Measurements from ENCODE around the gene ENTPD6. TPM values are rescaled to one million over a fixed set of nuclear protein-coding genes. Genes with fewer than 3 reads are reported as not detected.
"Not testable (repeated sequence)": the region's sequence is repeated elsewhere in the genome, so short reads cannot be mapped to it uniquely, and the experiment has no call there.

Gene ENTPD6
- total RNA-seq, 1 donor from 2014 or later = 32.3 TPM

DNA sequence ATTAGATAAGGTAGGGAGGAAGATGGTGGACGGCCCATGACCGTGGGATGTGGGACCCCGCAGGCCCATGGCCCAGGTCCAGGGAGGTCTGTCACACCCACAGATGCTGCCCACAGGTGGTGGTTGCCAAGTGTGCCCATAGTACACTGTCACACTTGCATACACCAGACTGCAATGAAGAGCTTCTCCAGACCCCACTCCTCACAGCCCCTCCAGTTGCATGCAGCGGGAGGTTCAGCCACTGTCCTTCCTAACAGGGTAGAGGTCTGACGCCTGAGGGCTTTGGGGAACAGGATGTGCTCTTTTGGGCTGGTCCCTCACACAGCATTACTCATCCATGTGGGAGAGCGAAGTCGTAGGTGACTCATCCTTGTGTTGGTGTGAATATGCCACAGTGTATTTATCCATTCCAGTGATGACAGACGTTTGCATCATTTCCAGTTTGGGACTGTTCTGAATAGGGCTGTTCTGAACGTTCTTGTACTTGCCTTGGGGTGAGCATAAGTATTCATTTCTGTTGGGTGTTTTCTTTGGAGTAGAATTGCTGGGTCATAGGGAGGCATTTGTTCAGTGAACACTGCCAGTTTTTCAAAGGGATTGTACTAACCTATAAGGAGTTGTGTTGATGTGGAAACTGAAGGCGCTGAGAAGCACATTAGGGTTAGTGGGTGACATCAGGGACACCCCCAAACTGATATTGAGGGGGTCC, 42.3 kb downstream of the ENTPD6 start:
- no peak overlapping the region for H3K9ac ChIP-seq
- H2AFZ ChIP-seq (replicated peaks) = no peak overlapping the region
- H3K4me3 ChIP-seq = no peak overlapping the region
- peaks cover 37% of the 10 kb centered on the region for H3F3A ChIP-seq (ENCODE audit: low read depth)
- H3K9me3 ChIP-seq (ENCODE audit: low read depth) = no peaks in the 10 kb centered on the region
- no peak overlapping the region for H3K27ac ChIP-seq
- H3K36me3 Mint-ChIP-seq = no peaks in the 10 kb centered on the region
- no peak overlapping the region for H3K4me3 Mint-ChIP-seq
- H3K27me3 ChIP-seq = no peaks in the 10 kb centered on the region
- H3K27ac Mint-ChIP-seq = no peak overlapping the region
- no peaks in the 10 kb centered on the region for H3K9me3 Mint-ChIP-seq
- no peaks in the 10 kb centered on the region for H3K79me2 ChIP-seq (ENCODE audit: low read depth)
- peaks cover 44% of the 10 kb centered on the region for H3K4me1 Mint-ChIP-seq
- H3K4me1 ChIP-seq = peaks cover 49% of the 10 kb centered on the region
- H3K4me2 ChIP-seq = no peak overlapping the region
- H4K20me1 ChIP-seq (ENCODE audit: low read depth) = no peaks in the 10 kb centered on the region
- peaks cover 8% of the 10 kb centered on the region for H3K27me3 Mint-ChIP-seq (ENCODE audit: insufficient read depth, low read depth)
- DNase-seq (ENCODE audit: low spot score) = no peak
- no peaks in the 10 kb centered on the region for H3K36me3 ChIP-seq
- TF ChIP-seq, protein P1, sequence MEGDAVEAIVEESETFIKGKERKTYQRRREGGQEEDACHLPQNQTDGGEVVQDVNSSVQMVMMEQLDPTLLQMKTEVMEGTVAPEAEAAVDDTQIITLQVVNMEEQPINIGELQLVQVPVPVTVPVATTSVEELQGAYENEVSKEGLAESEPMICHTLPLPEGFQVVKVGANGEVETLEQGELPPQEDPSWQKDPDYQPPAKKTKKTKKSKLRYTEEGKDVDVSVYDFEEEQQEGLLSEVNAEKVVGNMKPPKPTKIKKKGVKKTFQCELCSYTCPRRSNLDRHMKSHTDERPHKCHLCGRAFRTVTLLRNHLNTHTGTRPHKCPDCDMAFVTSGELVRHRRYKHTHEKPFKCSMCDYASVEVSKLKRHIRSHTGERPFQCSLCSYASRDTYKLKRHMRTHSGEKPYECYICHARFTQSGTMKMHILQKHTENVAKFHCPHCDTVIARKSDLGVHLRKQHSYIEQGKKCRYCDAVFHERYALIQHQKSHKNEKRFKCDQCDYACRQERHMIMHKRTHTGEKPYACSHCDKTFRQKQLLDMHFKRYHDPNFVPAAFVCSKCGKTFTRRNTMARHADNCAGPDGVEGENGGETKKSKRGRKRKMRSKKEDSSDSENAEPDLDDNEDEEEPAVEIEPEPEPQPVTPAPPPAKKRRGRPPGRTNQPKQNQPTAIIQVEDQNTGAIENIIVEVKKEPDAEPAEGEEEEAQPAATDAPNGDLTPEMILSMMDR (IDR thresholded peaks at IDR 0.05) = no peak
- TF ChIP-seq EZH2 (IDR thresholded peaks at IDR 0.05) (no peak), EZH2phosphoT487 (IDR thresholded peaks at IDR 0.05) (no peak)

DNA sequence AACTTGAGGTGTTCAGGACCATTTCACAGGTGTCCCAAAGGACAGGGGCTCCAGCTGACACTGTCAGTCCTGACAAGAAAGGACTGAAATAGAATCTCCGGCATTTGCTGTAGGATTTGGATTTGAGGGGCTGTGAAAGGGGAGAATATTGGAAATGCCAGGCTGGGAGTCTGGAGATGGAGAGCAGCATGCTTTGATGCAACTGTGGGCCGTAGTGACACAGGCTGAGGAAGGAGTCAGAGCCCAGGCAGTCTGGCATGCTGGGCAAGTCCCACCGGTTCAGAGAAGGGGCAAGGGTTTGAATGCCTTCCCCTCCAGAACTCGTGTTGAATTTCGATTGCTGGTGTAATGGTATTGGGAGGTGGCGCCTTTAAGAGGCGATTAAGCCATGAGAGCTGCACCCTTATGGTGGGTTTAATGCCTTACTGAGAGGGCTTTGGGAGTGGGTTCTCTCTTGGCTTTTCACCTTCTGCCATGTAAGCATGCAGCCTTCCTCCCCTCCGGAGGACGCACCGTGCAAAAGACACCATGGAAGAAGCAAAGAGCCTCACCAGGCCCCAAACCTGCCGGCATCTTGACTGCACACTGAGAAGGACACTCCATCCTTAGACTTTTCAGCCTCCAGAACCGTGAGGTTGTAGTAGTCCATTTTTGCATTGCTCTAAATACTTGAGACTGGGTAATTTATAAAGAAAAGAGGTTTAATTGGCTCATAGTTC, 43.0 kb downstream of the ENTPD6 start:
- H3K4me3 Mint-ChIP-seq = no peak overlapping the region
- no peak overlapping the region for H3K4me3 ChIP-seq
- H3K27ac Mint-ChIP-seq = no peak overlapping the region
- H3K4me1 ChIP-seq = peaks cover 42% of the 10 kb centered on the region
- no peak for DNase-seq (ENCODE audit: low spot score)
- H3K4me2 ChIP-seq = no peak overlapping the region
- no peaks in the 10 kb centered on the region for H3K36me3 ChIP-seq
- no peak for TF ChIP-seq EZH2 (IDR thresholded peaks at IDR 0.05)
- TF ChIP-seq, protein P1 (IDR thresholded peaks at IDR 0.05) = no peak
- peaks cover 41% of the 10 kb centered on the region for H3K4me1 Mint-ChIP-seq
- H2AFZ ChIP-seq (replicated peaks) = no peak overlapping the region
- H4K20me1 ChIP-seq (ENCODE audit: low read depth) = no peaks in the 10 kb centered on the region
- H3K27ac ChIP-seq = no peak overlapping the region
- no peak overlapping the region for H3K9ac ChIP-seq
- H3K36me3 Mint-ChIP-seq = peaks cover 2% of the 10 kb centered on the region
- peaks cover 34% of the 10 kb centered on the region for H3F3A ChIP-seq (ENCODE audit: low read depth)
- no peaks in the 10 kb centered on the region for H3K9me3 ChIP-seq (ENCODE audit: low read depth)
- H3K9me3 Mint-ChIP-seq = no peaks in the 10 kb centered on the region
- no peaks in the 10 kb centered on the region for H3K27me3 ChIP-seq
- H3K79me2 ChIP-seq (ENCODE audit: low read depth) = no peaks in the 10 kb centered on the region
- H3K27me3 Mint-ChIP-seq (ENCODE audit: insufficient read depth, low read depth) = peaks cover 11% of the 10 kb centered on the region

DNA sequence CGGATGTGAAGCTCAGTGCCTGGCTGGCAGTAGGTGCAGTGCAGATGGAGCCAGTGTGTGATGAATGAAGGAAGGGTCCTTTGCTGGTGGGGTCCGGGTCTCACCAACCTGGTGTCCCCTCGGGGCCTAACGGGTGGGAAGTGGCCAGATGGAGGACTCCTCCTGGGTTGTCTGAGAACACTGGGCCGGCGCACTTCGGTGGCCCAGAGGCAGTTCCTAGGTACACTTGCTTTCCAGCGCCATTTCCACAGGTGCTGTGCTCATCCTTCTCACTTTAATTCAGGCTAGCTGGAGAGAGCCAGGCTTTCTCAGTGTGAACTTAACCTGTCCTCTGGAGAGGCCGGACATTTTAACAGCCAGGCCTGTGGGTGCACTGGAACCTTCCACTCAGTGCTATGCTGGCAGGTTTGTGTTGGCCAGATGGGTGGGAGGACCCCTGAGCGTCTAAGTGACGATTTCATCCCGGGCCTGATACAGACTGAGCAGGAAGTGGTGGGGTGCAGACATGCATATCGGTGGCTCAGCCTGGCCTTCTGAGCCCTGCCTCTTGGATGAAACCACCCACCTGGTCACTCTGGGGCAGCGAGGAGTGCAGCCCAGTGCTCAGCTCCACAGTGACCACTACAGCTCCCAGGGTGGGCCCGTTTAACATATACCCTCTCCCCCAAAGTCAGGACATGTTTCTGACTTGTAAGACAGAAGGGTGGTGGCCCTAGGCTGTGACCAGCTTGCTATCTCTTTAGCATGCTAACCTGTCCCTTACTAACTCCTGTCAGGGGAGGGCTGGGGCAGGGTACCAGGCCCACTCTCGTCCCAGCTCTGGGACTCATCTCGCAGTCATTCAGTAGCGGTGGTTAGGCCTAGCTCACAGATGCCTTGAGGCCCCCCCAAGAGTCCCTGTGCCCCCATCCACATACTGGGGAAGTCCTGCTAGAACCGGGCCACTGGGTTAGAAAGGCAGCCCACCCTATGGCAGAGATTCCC, 44.2 kb downstream of the ENTPD6 start:
- Mint-ChIP-seq H3K4me3 (no peak overlapping the region), H3K36me3 (peaks cover 2% of the 10 kb centered on the region), H3K9me3 (peaks cover 2% of the 10 kb centered on the region), H3K27me3 (ENCODE audit: insufficient read depth, low read depth) (peaks cover 15% of the 10 kb centered on the region), H3K27ac (no peak overlapping the region), H3K4me1 (peaks cover 29% of the 10 kb centered on the region)
- H3K4me3 ChIP-seq = no peak overlapping the region
- no peak for TF ChIP-seq EZH2 (IDR thresholded peaks at IDR 0.05)
- no peak for TF ChIP-seq EZH2phosphoT487 (IDR thresholded peaks at IDR 0.05)
- TF ChIP-seq, protein P1 (IDR thresholded peaks at IDR 0.05) = no peak
- H3K27ac ChIP-seq = no peak overlapping the region
- no peaks in the 10 kb centered on the region for H3K36me3 ChIP-seq
- no peak for DNase-seq (ENCODE audit: low spot score)
- H4K20me1 ChIP-seq (ENCODE audit: low read depth) = no peaks in the 10 kb centered on the region
- H3K27me3 ChIP-seq = no peaks in the 10 kb centered on the region
- H3K79me2 ChIP-seq (ENCODE audit: low read depth) = no peaks in the 10 kb centered on the region
- peaks cover 23% of the 10 kb centered on the region for H3F3A ChIP-seq (ENCODE audit: low read depth)
- no peak overlapping the region for H2AFZ ChIP-seq (replicated peaks)
- H3K9me3 ChIP-seq (ENCODE audit: low read depth) = no peaks in the 10 kb centered on the region
- H3K4me1 ChIP-seq = peaks cover 30% of the 10 kb centered on the region
- no peak overlapping the region for H3K9ac ChIP-seq
- H3K4me2 ChIP-seq = no peak overlapping the region

DNA sequence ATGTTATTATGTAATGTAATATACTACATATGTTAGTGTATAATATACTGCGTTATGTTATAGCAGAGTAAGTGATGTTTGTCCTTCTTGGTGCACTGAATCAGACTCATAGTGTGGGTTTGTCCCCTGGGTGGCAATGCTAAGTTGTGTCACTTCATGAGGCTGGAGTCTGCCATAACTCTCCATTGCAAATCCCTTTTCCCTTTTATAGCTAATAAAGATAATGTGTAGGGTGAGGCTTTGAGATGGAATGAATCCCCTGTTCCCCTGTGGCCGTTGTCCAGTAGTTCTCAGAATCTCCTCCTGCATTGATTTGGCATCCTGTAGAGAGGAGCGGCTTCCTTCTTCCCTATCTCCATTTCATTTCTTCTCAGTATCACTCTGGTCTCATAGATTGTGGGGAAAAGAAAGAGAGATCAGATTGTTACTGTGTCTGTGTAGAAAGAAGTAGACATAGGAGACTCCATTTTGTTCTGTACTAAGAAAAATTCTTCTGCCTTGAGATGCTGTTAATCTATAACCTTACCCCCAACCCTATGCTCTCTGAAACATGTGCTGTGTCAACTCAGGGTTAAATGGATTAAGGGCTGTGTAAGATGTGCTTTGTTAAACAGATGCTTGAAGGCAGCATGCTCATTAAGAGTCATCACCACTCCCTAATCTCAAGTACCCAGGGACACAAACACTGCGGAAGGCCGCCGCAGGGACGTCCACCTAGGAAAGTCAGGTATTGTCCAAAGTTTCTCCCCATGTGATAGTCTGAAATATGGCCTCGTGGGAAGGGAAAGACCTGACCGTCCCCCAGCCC, 45.5 kb downstream of the ENTPD6 start:
- H3K9ac ChIP-seq; H3K4me3 ChIP-seq; H3K79me2 ChIP-seq (ENCODE audit: low read depth); H4K20me1 ChIP-seq (ENCODE audit: low read depth); H3K9me3 Mint-ChIP-seq; H3K36me3 ChIP-seq; H3K4me3 Mint-ChIP-seq; H3K9me3 ChIP-seq (ENCODE audit: low read depth); H3K27ac ChIP-seq; H3K27me3 ChIP-seq; H3K36me3 Mint-ChIP-seq; H3K27ac Mint-ChIP-seq: not testable (repeated sequence)
- H3K4me2 ChIP-seq = peak overlapping the region; percentile 52
- H3K27me3 Mint-ChIP-seq (ENCODE audit: insufficient read depth, low read depth) = peaks cover 16% of the 10 kb centered on the region
- peaks cover 17% of the 10 kb centered on the region for H3F3A ChIP-seq (ENCODE audit: low read depth)
- peak overlapping the region; percentile 60 for H2AFZ ChIP-seq (replicated peaks)
- H3K4me1 ChIP-seq = peaks cover 33% of the 10 kb centered on the region
- peak; percentile 30 for DNase-seq (ENCODE audit: low spot score)
- peaks cover 32% of the 10 kb centered on the region for H3K4me1 Mint-ChIP-seq

DNA sequence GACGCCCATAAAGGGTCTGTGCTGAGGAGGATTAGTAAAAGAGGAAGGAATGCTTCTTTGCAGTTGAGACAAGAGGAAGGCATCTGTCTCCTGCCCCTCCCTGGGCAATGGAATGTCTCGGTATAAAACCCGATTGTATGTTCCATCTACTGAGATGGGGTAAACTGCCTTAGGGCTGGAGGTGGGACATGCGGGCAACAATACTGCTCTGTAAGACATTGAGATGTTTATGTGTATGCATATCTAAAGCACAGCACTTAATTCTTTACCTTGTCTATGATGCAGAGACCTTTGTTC, 46.1 kb downstream of the ENTPD6 start:
- Histone ChIP-seq H3K4me1 (peaks cover 35% of the 10 kb centered on the region), H3K4me2 (peak overlapping the region; percentile 52), H2AFZ (replicated peaks) (peak overlapping the region; percentile 60), H3F3A (ENCODE audit: low read depth) (peaks cover 20% of the 10 kb centered on the region)
- not testable (repeated sequence) for DNase-seq (ENCODE audit: low spot score); H4K20me1 ChIP-seq (ENCODE audit: low read depth); H3K36me3 ChIP-seq; H3K4me3 ChIP-seq; H3K27ac ChIP-seq; H3K9me3 Mint-ChIP-seq; H3K27me3 ChIP-seq; H3K9ac ChIP-seq; H3K9me3 ChIP-seq (ENCODE audit: low read depth); H3K27ac Mint-ChIP-seq; H3K79me2 ChIP-seq (ENCODE audit: low read depth); H3K36me3 Mint-ChIP-seq; H3K4me3 Mint-ChIP-seq
- peaks cover 34% of the 10 kb centered on the region for H3K4me1 Mint-ChIP-seq
- peaks cover 21% of the 10 kb centered on the region for H3K27me3 Mint-ChIP-seq (ENCODE audit: insufficient read depth, low read depth)
